ENCODE results near the gene ZNF563.

- TF ChIP-seq POLR2AphosphoS5 (IDR thresholded peaks at IDR 0.05) = no peak
- TF ChIP-seq CTCF (IDR thresholded peaks at IDR 0.05 in 8 of 11, conservative IDR thresholded peaks at IDR 0.05 in 3 of 11) = no peak
- no peak for TF ChIP-seq POLR2A (IDR thresholded peaks at IDR 0.05)
These were observed 17.4 kb upstream of the ZNF563 start for GRCh38 chr19:12350890-12351197.

Data from spleen (tissue), 7 donors.